ENCODE measurements around the gene PIR. TPM values are rescaled to one million over a fixed set of nuclear protein-coding genes. Genes with fewer than 3 reads are reported as not detected.
A peak's percentile ranks its signal among the peaks of the same experiment; 100 is the strongest.

Gene PIR
- total RNA-seq, 1 donor from 2014 or later, result 19.8 TPM

GRCh38 chrX:15509845-15510244 is 16.7 kb upstream of the PIR start:
- Histone ChIP-seq H3K4me3 (no peak overlapping the region), H3K27me3 (ENCODE audit: low read depth) (no peaks in the 10 kb centered on the region), H3K9me3 (no peaks in the 10 kb centered on the region), H3K4me1 (no peaks in the 10 kb centered on the region), H3K36me3 (no peaks in the 10 kb centered on the region), H3K27ac (no peak overlapping the region)
- DNase-seq (no peak), ATAC-seq (no peak)
- no peak for TF ChIP-seq CTCF (IDR thresholded peaks at IDR 0.05)
- intact Hi-C loops (cut with DNase I), result no loop called here

GRCh38 chrX:15507005-15507404 is 13.9 kb upstream of the PIR start:
- ATAC-seq, result no peak
- H3K27me3 ChIP-seq (ENCODE audit: low read depth), result no peaks in the 10 kb centered on the region
- intact Hi-C loops (cut with DNase I), result no loop called here

GRCh38 chrX:15505101-15505500 is 12.0 kb upstream of the PIR start:
- no peak for ATAC-seq
- H3K27me3 ChIP-seq (ENCODE audit: low read depth), result no peaks in the 10 kb centered on the region

More at GRCh38 chrX:15507005-15507404, 13.9 kb upstream of the PIR start:
- DNase-seq, result no peak
- Histone ChIP-seq H3K27ac (no peak overlapping the region), H3K4me1 (no peaks in the 10 kb centered on the region), H3K36me3 (no peaks in the 10 kb centered on the region), H3K4me3 (no peak overlapping the region), H3K9me3 (no peaks in the 10 kb centered on the region)
- no peak for TF ChIP-seq CTCF (IDR thresholded peaks at IDR 0.05)

GRCh38 chrX:15504661-15505060 is 11.5 kb upstream of the PIR start:
- no peak for DNase-seq
- no peaks in the 10 kb centered on the region for H3K4me1 ChIP-seq
- ATAC-seq, result no peak
- no peaks in the 10 kb centered on the region for H3K36me3 ChIP-seq
- no peak for TF ChIP-seq CTCF (IDR thresholded peaks at IDR 0.05)
- no peak overlapping the region for H3K27ac ChIP-seq
- no peak overlapping the region for H3K4me3 ChIP-seq
- intact Hi-C loops (cut with DNase I), result no loop called here
- no peaks in the 10 kb centered on the region for H3K27me3 ChIP-seq (ENCODE audit: low read depth)
- H3K9me3 ChIP-seq, result no peaks in the 10 kb centered on the region

More at GRCh38 chrX:15505101-15505500, 12.0 kb upstream of the PIR start:
- intact Hi-C loops (cut with DNase I), result no loop called here
- H3K4me1 ChIP-seq, result no peaks in the 10 kb centered on the region
- H3K36me3 ChIP-seq, result no peaks in the 10 kb centered on the region
- no peak overlapping the region for H3K27ac ChIP-seq
- TF ChIP-seq CTCF (IDR thresholded peaks at IDR 0.05), result no peak
- H3K9me3 ChIP-seq, result no peaks in the 10 kb centered on the region
- no peak overlapping the region for H3K4me3 ChIP-seq
- no peak for DNase-seq

GRCh38 chrX:15501506-15501905 is 8.4 kb upstream of the PIR start:
- no peaks in the 10 kb centered on the region for H3K4me1 ChIP-seq
- H3K36me3 ChIP-seq, result no peaks in the 10 kb centered on the region
- H3K27ac ChIP-seq, result no peak overlapping the region
- H3K4me3 ChIP-seq, result no peak overlapping the region
- no peaks in the 10 kb centered on the region for H3K9me3 ChIP-seq
- DNase-seq (no peak), ATAC-seq (no peak)
- no peaks in the 10 kb centered on the region for H3K27me3 ChIP-seq (ENCODE audit: low read depth)
- TF ChIP-seq CTCF (IDR thresholded peaks at IDR 0.05), result no peak
- intact Hi-C loops (cut with DNase I), result no loop called here

GRCh38 chrX:15500497-15500966 is 7.4 kb upstream of the PIR start, which contains the start of gene BMX:
Gene BMX (plus strand): TSS chrX:15500807. CDS start chrX:15508354, 7,547 bp downstream.
- TF ChIP-seq CTCF (IDR thresholded peaks at IDR 0.05), result no peak
- no peaks in the 10 kb centered on the region for H3K4me1 ChIP-seq
- no peaks in the 10 kb centered on the region for H3K9me3 ChIP-seq
- no peak for ATAC-seq
- H3K36me3 ChIP-seq, result no peaks in the 10 kb centered on the region
- no peak within 1 kb of the TSS for H3K4me3 ChIP-seq
- H3K27me3 ChIP-seq (ENCODE audit: low read depth), result no peaks in the 10 kb centered on the region
- intact Hi-C loops (cut with DNase I), result no loop called here
- no peak within 1 kb of the TSS for H3K27ac ChIP-seq
- peak; percentile 47 for DNase-seq

Measured in lower lobe of right lung (tissue), 2 donors.